Sigmoid colon (tissue), 3 donors: ENCODE measurements around the gene NPIPB9.
"Not testable (repeated sequence)": the region's sequence is repeated elsewhere in the genome, so short reads cannot be mapped to it uniquely, and the experiment has no call there.

ENCODE experiments used
- CTCF ChIP-seq, 4 experiments: fragments of 450-650 bp in 3 of 4; fragments of 200-600 bp in 1 of 4; IDR thresholded peaks; one replicate each; pipeline ENCODE4 v1.5.1; 2016 to 2019; ENCODE audit warnings: antibody characterized with exemption in 4 of 4, mild to moderate bottlenecking in 3 of 4, moderate library complexity in 2 of 4
- POLR2A ChIP-seq, 2 donors: fragments of 450-650 bp; IDR thresholded peaks; one replicate each; pipeline ENCODE4 v1.6.1; 2016; ENCODE audit warnings: antibody characterized with exemption in 2 of 2, mild to moderate bottlenecking in 2 of 2, moderate library complexity in 2 of 2

- TF ChIP-seq CTCF, POLR2A (IDR thresholded peaks at IDR 0.05): not testable (repeated sequence)
Measured at GRCh38 chr16:28807445-28808120, 56.0 kb downstream of the NPIPB9 start.
